ENCODE measurements around the gene THRA. TPM values are rescaled to one million over a fixed set of nuclear protein-coding genes. Genes with fewer than 3 reads are reported as not detected.

The THRA gene
- total RNA-seq, 2 donors from 2014 or later = 10.3 to 14.4 TPM

GRCh38 chr17:40023590-40024292 is 39.0 kb upstream of the THRA start:
- Mint-ChIP-seq H3K4me1 (peaks cover 19% of the 10 kb centered on the region), H3K9me3 (no peaks in the 10 kb centered on the region), H3K27ac (no peak overlapping the region), H3K36me3 (ENCODE audit: low read depth) (peaks cover 79% of the 10 kb centered on the region), H3K4me3 (no peak overlapping the region), H3K27me3 (no peaks in the 10 kb centered on the region)
- no peak for ATAC-seq (replicated peaks)

GRCh38 chr17:40024901-40025300 is 37.9 kb upstream of the THRA start:
- Mint-ChIP-seq H3K9me3 (no peaks in the 10 kb centered on the region), H3K27me3 (no peaks in the 10 kb centered on the region), H3K4me3 (no peak overlapping the region), H3K36me3 (ENCODE audit: low read depth) (peaks cover 81% of the 10 kb centered on the region), H3K4me1 (peaks cover 19% of the 10 kb centered on the region), H3K27ac (no peak overlapping the region)
- ATAC-seq (replicated peaks) = no peak

- no peak for ATAC-seq (replicated peaks)
- H3K4me1 Mint-ChIP-seq = peaks cover 19% of the 10 kb centered on the region
- H3K36me3 Mint-ChIP-seq (ENCODE audit: low read depth) = peaks cover 84% of the 10 kb centered on the region
- H3K27ac Mint-ChIP-seq = peak overlapping the region; percentile 48
- no peaks in the 10 kb centered on the region for H3K27me3 Mint-ChIP-seq
- H3K9me3 Mint-ChIP-seq = no peaks in the 10 kb centered on the region
- H3K4me3 Mint-ChIP-seq = peak overlapping the region; percentile 38
These were observed 37.2 kb upstream of the THRA start for GRCh38 chr17:40025559-40025958.

GRCh38 chr17:40025991-40026815 is 36.6 kb upstream of the THRA start:
- peak; percentile 26 for ATAC-seq (replicated peaks)

GRCh38 chr17:40026816-40027613 is 35.8 kb upstream of the THRA start:
- Mint-ChIP-seq H3K4me3 (peak overlapping the region; percentile 38), H3K27me3 (no peaks in the 10 kb centered on the region), H3K4me1 (peaks cover 14% of the 10 kb centered on the region), H3K36me3 (ENCODE audit: low read depth) (peaks cover 81% of the 10 kb centered on the region), H3K9me3 (no peaks in the 10 kb centered on the region), H3K27ac (no peak overlapping the region)
- ATAC-seq (replicated peaks) = peak; percentile 92

More at GRCh38 chr17:40025991-40026815, 36.6 kb upstream of the THRA start:
- Mint-ChIP-seq H3K4me1 (peaks cover 17% of the 10 kb centered on the region), H3K4me3 (peak overlapping the region; percentile 38), H3K9me3 (no peaks in the 10 kb centered on the region), H3K36me3 (ENCODE audit: low read depth) (peaks cover 84% of the 10 kb centered on the region), H3K27ac (peak overlapping the region; percentile 48), H3K27me3 (no peaks in the 10 kb centered on the region)

GRCh38 chr17:40027614-40028012 is 35.2 kb upstream of the THRA start:
- Mint-ChIP-seq H3K4me3 (no peak overlapping the region), H3K36me3 (ENCODE audit: low read depth) (peaks cover 81% of the 10 kb centered on the region), H3K4me1 (peaks cover 14% of the 10 kb centered on the region), H3K9me3 (no peaks in the 10 kb centered on the region), H3K27ac (no peak overlapping the region), H3K27me3 (no peaks in the 10 kb centered on the region)
- no peak for ATAC-seq (replicated peaks)

GRCh38 chr17:40028595-40028994 is 34.2 kb upstream of the THRA start:
- peaks cover 86% of the 10 kb centered on the region for H3K36me3 Mint-ChIP-seq (ENCODE audit: low read depth)

GRCh38 chr17:40031706-40032105 is 31.1 kb upstream of the THRA start:
- no peaks in the 10 kb centered on the region for H3K27me3 Mint-ChIP-seq
- no peaks in the 10 kb centered on the region for H3K9me3 Mint-ChIP-seq
- H3K4me1 Mint-ChIP-seq = no peaks in the 10 kb centered on the region
- ATAC-seq (replicated peaks) = no peak
- H3K4me3 Mint-ChIP-seq = no peak overlapping the region
- H3K36me3 Mint-ChIP-seq (ENCODE audit: low read depth) = peaks cover 84% of the 10 kb centered on the region
- no peak overlapping the region for H3K27ac Mint-ChIP-seq

More at GRCh38 chr17:40028595-40028994, 34.2 kb upstream of the THRA start:
- ATAC-seq (replicated peaks) = no peak
- Mint-ChIP-seq H3K4me3 (no peak overlapping the region), H3K27ac (peak overlapping the region; percentile 58), H3K9me3 (no peaks in the 10 kb centered on the region), H3K27me3 (no peaks in the 10 kb centered on the region), H3K4me1 (peaks cover 14% of the 10 kb centered on the region)

- Mint-ChIP-seq H3K9me3 (no peaks in the 10 kb centered on the region), H3K36me3 (ENCODE audit: low read depth) (peaks cover 77% of the 10 kb centered on the region), H3K4me1 (no peaks in the 10 kb centered on the region), H3K27ac (no peak overlapping the region), H3K4me3 (no peak overlapping the region), H3K27me3 (no peaks in the 10 kb centered on the region)
- ATAC-seq (replicated peaks) = no peak
These were observed 30.1 kb upstream of the THRA start for GRCh38 chr17:40032322-40033320.

- Mint-ChIP-seq H3K27ac (no peak overlapping the region), H3K27me3 (no peaks in the 10 kb centered on the region), H3K4me1 (no peaks in the 10 kb centered on the region), H3K4me3 (no peak overlapping the region), H3K9me3 (no peaks in the 10 kb centered on the region), H3K36me3 (ENCODE audit: low read depth) (peaks cover 74% of the 10 kb centered on the region)
- ATAC-seq (replicated peaks) = no peak
These were observed 29.4 kb upstream of the THRA start for GRCh38 chr17:40033339-40033738.

GRCh38 chr17:40034426-40035161 is 28.2 kb upstream of the THRA start:
- H3K4me3 Mint-ChIP-seq = no peak overlapping the region
- no peak for ATAC-seq (replicated peaks)
- no peaks in the 10 kb centered on the region for H3K4me1 Mint-ChIP-seq
- H3K9me3 Mint-ChIP-seq = no peaks in the 10 kb centered on the region
- H3K27me3 Mint-ChIP-seq = no peaks in the 10 kb centered on the region
- no peak overlapping the region for H3K27ac Mint-ChIP-seq
- peaks cover 67% of the 10 kb centered on the region for H3K36me3 Mint-ChIP-seq (ENCODE audit: low read depth)

GRCh38 chr17:40035162-40035559 is 27.6 kb upstream of the THRA start:
- H3K9me3 Mint-ChIP-seq = no peaks in the 10 kb centered on the region
- no peak overlapping the region for H3K4me3 Mint-ChIP-seq
- H3K36me3 Mint-ChIP-seq (ENCODE audit: low read depth) = peaks cover 61% of the 10 kb centered on the region
- no peaks in the 10 kb centered on the region for H3K4me1 Mint-ChIP-seq
- no peak for ATAC-seq (replicated peaks)
- no peaks in the 10 kb centered on the region for H3K27me3 Mint-ChIP-seq
- no peak overlapping the region for H3K27ac Mint-ChIP-seq

- Mint-ChIP-seq H3K27me3 (no peaks in the 10 kb centered on the region), H3K4me3 (no peak overlapping the region), H3K9me3 (no peaks in the 10 kb centered on the region), H3K27ac (no peak overlapping the region), H3K36me3 (ENCODE audit: low read depth) (peaks cover 57% of the 10 kb centered on the region), H3K4me1 (no peaks in the 10 kb centered on the region)
- no peak for ATAC-seq (replicated peaks)
These were observed 23.8 kb upstream of the THRA start for GRCh38 chr17:40038882-40039513.
